H9 (cell line): ENCODE results near the gene MACIR. TPM values are rescaled to one million over a fixed set of nuclear protein-coding genes. Genes with fewer than 3 reads are reported as not detected.

Source experiments
- DNase-seq: peaks from one replicate; pipeline ENCODE4 v3.0.0-alpha.2; 2017
- H2AFZ ChIP-seq: one replicate; pipeline ENCODE4 v1.6.1; 2013; ENCODE audit warnings: mild to moderate bottlenecking, low read length, control low read depth, moderate library complexity
- H2AK5ac ChIP-seq: 2 replicates; pipeline ENCODE4 v1.6.1; 2013; ENCODE audit warnings: low read length, control low read depth, mixed read lengths; ENCODE audit not compliant: insufficient read length
- H2BK120ac ChIP-seq: one replicate; pipeline ENCODE4 v1.6.1; 2013; ENCODE audit warnings: low read depth, mild to moderate bottlenecking, low read length, control low read depth, inconsistent platforms; ENCODE audit not compliant: poor library complexity, severe bottlenecking
- H2BK12ac ChIP-seq: 2 replicates; pipeline ENCODE4 v1.6.1; 2013; ENCODE audit warnings: low read length, control low read depth, mixed read lengths, low read depth; ENCODE audit not compliant: insufficient read length
- H2BK15ac ChIP-seq: 2 replicates; pipeline ENCODE4 v1.6.1; 2013; ENCODE audit warnings: low read depth, low read length, control low read depth
- H2BK20ac ChIP-seq: one replicate; pipeline ENCODE4 v1.6.1; 2013; ENCODE audit warnings: low read depth, mild to moderate bottlenecking, low read length, control low read depth, inconsistent platforms; ENCODE audit not compliant: poor library complexity, severe bottlenecking
- H2BK5ac ChIP-seq: 2 replicates; pipeline ENCODE4 v1.6.1; 2013; ENCODE audit warnings: low read length, control low read depth, mixed read lengths; ENCODE audit not compliant: insufficient read length
- H3K14ac ChIP-seq: 2 replicates; pipeline ENCODE4 v1.6.1; 2013; ENCODE audit warnings: low read length, control low read depth; ENCODE audit not compliant: insufficient read depth
- H3K18ac ChIP-seq: 2 replicates; pipeline ENCODE4 v1.6.1; 2013; ENCODE audit warnings: low read depth, mild to moderate bottlenecking, mixed read lengths, low read length, control low read depth; ENCODE audit not compliant: insufficient read length
- H3K23ac ChIP-seq: 2 replicates; pipeline ENCODE4 v1.6.1; 2013; ENCODE audit warnings: low read length, control low read depth, mixed read lengths, low read depth; ENCODE audit not compliant: insufficient read length
- H3K23me2 ChIP-seq: 2 replicates; pipeline ENCODE4 v1.6.1; 2013; ENCODE audit warnings: low read depth, mild to moderate bottlenecking, mixed read lengths, low read length, control low read depth; ENCODE audit not compliant: insufficient read length, poor library complexity, severe bottlenecking
- H3K27ac ChIP-seq: 2 replicates; pipeline ENCODE4 v1.5.1; 2013; ENCODE audit warnings: low read length, control low read depth, mixed read lengths, low read depth; ENCODE audit not compliant: insufficient read length
- H3K27me3 ChIP-seq: 2 replicates; pipeline ENCODE4 v1.6.1; 2013; ENCODE audit warnings: low read length, control low read depth, inconsistent platforms; ENCODE audit not compliant: insufficient read depth
- H3K4ac ChIP-seq: 2 replicates; pipeline ENCODE4 v1.6.1; 2013; ENCODE audit warnings: low read depth, mild to moderate bottlenecking, control low read depth, inconsistent platforms, low read length, moderate library complexity
- H3K4me1 ChIP-seq: 2 replicates; pipeline ENCODE4 v1.6.1; 2013; ENCODE audit warnings: low read length, control low read depth, inconsistent platforms; ENCODE audit not compliant: insufficient read depth
- H3K4me2 ChIP-seq: 2 replicates; pipeline ENCODE4 v1.6.1; 2013; ENCODE audit warnings: low read length, control low read depth, mixed read lengths; ENCODE audit not compliant: insufficient read length, insufficient read depth
- H3K56ac ChIP-seq: 2 replicates; pipeline ENCODE4 v1.6.1; 2013; ENCODE audit warnings: low read depth, mild to moderate bottlenecking, mixed read lengths, low read length, control low read depth; ENCODE audit not compliant: insufficient read length
- H3K79me1 ChIP-seq: 2 replicates; pipeline ENCODE4 v1.6.1; 2013; ENCODE audit warnings: low read depth, mild to moderate bottlenecking, moderate library complexity, low read length, control low read depth, inconsistent platforms; ENCODE audit not compliant: insufficient read depth, poor library complexity, severe bottlenecking
- H3K79me2 ChIP-seq: 2 replicates; pipeline ENCODE4 v1.6.1; 2013; ENCODE audit warnings: low read length, control low read depth, inconsistent platforms; ENCODE audit not compliant: insufficient read depth
- H3K9ac ChIP-seq: 2 replicates; pipeline ENCODE4 v1.6.1; 2013; ENCODE audit warnings: low read length, control low read depth, mixed read lengths; ENCODE audit not compliant: insufficient read length; ENCODE audit errors: extremely low read depth
- H3K9me3 ChIP-seq: one replicate; pipeline ENCODE4 v1.6.1; 2013; ENCODE audit warnings: low read depth, low read length, inconsistent platforms; ENCODE audit not compliant: control insufficient read depth
- H3T11ph ChIP-seq: one replicate; pipeline ENCODE4 v1.6.1; 2013; ENCODE audit warnings: mild to moderate bottlenecking, low read length, control low read depth, inconsistent platforms
- H4K20me1 ChIP-seq: one replicate; pipeline ENCODE4 v1.6.1; 2013; ENCODE audit not compliant: control insufficient read depth, insufficient read length, insufficient read depth
- H4K5ac ChIP-seq: 2 replicates; pipeline ENCODE4 v1.6.1; 2013; ENCODE audit warnings: low read depth, mild to moderate bottlenecking, mixed read lengths, low read length, control low read depth; ENCODE audit not compliant: insufficient read length
- H4K8ac ChIP-seq: replicated peaks from 2 replicates; pipeline ENCODE4 v1.6.1; 2013; ENCODE audit warnings: low read length, control low read depth, mixed read lengths, low read depth; ENCODE audit not compliant: insufficient read length
- H4K91ac ChIP-seq: 2 replicates; pipeline ENCODE4 v1.6.1; 2013; ENCODE audit warnings: low read depth, mild to moderate bottlenecking, moderate library complexity, mixed read lengths, low read length, control low read depth; ENCODE audit not compliant: insufficient read length
- H3K27ac Mint-ChIP-seq, 3 experiments: 2 replicates in 2 of 3; 3 replicates in 1 of 3; pipeline ENCODE4 v1.8.0; 2020 to 2021; ENCODE audit warnings: mixed read lengths in 3 of 3, mild to moderate bottlenecking in 1 of 3, moderate library complexity in 1 of 3
- H3K27me3 Mint-ChIP-seq: 2 replicates; pipeline ENCODE4 v1.8.0; 2021; ENCODE audit warnings: low read depth, mild to moderate bottlenecking, moderate library complexity, mixed read lengths
- H3K36me3 Mint-ChIP-seq, 3 experiments: 2 replicates in 2 of 3; 3 replicates in 1 of 3; pipeline ENCODE4 v1.8.0; 2020 to 2021; ENCODE audit warnings: low read depth in 3 of 3, mixed read lengths in 3 of 3; ENCODE audit not compliant: insufficient read depth in 1 of 3
- H3K4me1 Mint-ChIP-seq, 2 experiments: 2 replicates each; pipeline ENCODE4 v1.8.0; 2020; ENCODE audit warnings: mixed read lengths in 2 of 2
- H3K4me3 Mint-ChIP-seq, 2 experiments: 2 replicates in 1 of 2; 3 replicates in 1 of 2; pipeline ENCODE4 v1.8.0; 2020 to 2021; ENCODE audit warnings: mild to moderate bottlenecking in 2 of 2, mixed read lengths in 2 of 2, moderate library complexity in 1 of 2
- H3K9me3 Mint-ChIP-seq, 2 experiments: 2 replicates in 1 of 2; 3 replicates in 1 of 2; pipeline ENCODE4 v1.8.0; 2020; ENCODE audit warnings: mild to moderate bottlenecking in 2 of 2, mixed read lengths in 2 of 2, moderate library complexity in 1 of 2
- WGBS: extraction: QIAGEN DNeasy Blood & Tissue Kit; methylation state at CpG from one replicate; pipeline ENCODE4 v1.1.7; 2013; ENCODE audit warnings: missing lambda C conversion rate, low lambda C conversion rate, mixed read lengths; ENCODE audit not compliant: insufficient read length; ENCODE audit errors: extremely low coverage; 5-methylcytosine and 5-hydroxymethylcytosine counted together
- total RNA-seq: library from RNA; stranded (reverse); gene quantifications from 2 replicates; pipeline ENCODE4 v1.2.1, GENCODE V29; 2021
- TF ChIP-seq, protein P1 (sequence below): fragments of 200-600 bp; sonication (generic); conservative IDR thresholded peaks from 3 replicates; pipeline ENCODE4 v1.8.0; 2021; ENCODE audit warnings: antibody characterized with exemption, mild to moderate bottlenecking

MACIR gene
- total RNA-seq, 1 experiment from 2014 or later = 11.7 TPM

DNA sequence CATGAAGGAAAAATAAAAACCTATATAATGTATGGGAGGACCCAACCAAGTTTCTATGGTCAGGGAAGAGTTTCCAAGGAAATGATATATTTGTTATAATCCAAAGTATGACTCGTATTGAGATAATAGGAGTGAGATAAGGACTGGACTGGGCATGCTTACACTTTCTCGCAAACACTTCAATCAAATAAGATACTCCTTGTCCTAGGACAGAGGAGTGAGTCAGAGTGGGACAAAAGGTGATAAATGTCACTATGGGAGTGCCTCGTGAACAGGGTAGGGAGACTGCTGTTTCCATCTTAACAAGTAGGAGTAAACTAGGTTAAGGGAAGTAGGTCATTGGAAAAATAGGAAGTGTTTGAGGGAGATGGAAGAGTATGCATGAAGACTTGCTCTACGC is 47.2 kb downstream of the MACIR start:
- H3K23me2 ChIP-seq = no peaks in the 10 kb centered on the region
- no peak overlapping the region for H4K91ac ChIP-seq
- H3K9me3 ChIP-seq = no peaks in the 10 kb centered on the region
- H3K27ac ChIP-seq = no peak overlapping the region
- H3K4me1 ChIP-seq = no peaks in the 10 kb centered on the region
- no peak overlapping the region for H3K27ac Mint-ChIP-seq
- H3K36me3 Mint-ChIP-seq = no peaks in the 10 kb centered on the region
- no peak overlapping the region for H2BK20ac ChIP-seq
- H3K27me3 ChIP-seq = no peaks in the 10 kb centered on the region
- no peak overlapping the region for H3K4me3 Mint-ChIP-seq
- DNase-seq = no peak
- H3K79me2 ChIP-seq = no peaks in the 10 kb centered on the region
- no CpG with 5 or more reads among the region's 4 CpGs for WGBS
- no peak overlapping the region for H3K23ac ChIP-seq
- H3K79me1 ChIP-seq = no peaks in the 10 kb centered on the region
- H3T11ph ChIP-seq = no peak overlapping the region
- H3K14ac ChIP-seq = no peak overlapping the region
- H4K8ac ChIP-seq = no peak overlapping the region
- H3K18ac ChIP-seq = no peak overlapping the region
- no peak overlapping the region for H2AK5ac ChIP-seq
- no peaks in the 10 kb centered on the region for H3K27me3 Mint-ChIP-seq
- no peak overlapping the region for H3K56ac ChIP-seq
- no peak overlapping the region for H2BK5ac ChIP-seq
- peak overlapping the region; percentile 36 for H4K5ac ChIP-seq
- no peak overlapping the region for H2BK120ac ChIP-seq
- no peak overlapping the region for H2BK15ac ChIP-seq
- no peak overlapping the region for H3K4ac ChIP-seq
- H2BK12ac ChIP-seq = no peak overlapping the region
- H4K20me1 ChIP-seq = no peaks in the 10 kb centered on the region
- TF ChIP-seq, protein P1, sequence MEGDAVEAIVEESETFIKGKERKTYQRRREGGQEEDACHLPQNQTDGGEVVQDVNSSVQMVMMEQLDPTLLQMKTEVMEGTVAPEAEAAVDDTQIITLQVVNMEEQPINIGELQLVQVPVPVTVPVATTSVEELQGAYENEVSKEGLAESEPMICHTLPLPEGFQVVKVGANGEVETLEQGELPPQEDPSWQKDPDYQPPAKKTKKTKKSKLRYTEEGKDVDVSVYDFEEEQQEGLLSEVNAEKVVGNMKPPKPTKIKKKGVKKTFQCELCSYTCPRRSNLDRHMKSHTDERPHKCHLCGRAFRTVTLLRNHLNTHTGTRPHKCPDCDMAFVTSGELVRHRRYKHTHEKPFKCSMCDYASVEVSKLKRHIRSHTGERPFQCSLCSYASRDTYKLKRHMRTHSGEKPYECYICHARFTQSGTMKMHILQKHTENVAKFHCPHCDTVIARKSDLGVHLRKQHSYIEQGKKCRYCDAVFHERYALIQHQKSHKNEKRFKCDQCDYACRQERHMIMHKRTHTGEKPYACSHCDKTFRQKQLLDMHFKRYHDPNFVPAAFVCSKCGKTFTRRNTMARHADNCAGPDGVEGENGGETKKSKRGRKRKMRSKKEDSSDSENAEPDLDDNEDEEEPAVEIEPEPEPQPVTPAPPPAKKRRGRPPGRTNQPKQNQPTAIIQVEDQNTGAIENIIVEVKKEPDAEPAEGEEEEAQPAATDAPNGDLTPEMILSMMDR = no peak
- no peaks in the 10 kb centered on the region for H3K4me1 Mint-ChIP-seq
- no peak overlapping the region for H2AFZ ChIP-seq
- H3K4me2 ChIP-seq = no peak overlapping the region
- H3K9ac ChIP-seq = no peak overlapping the region
- H3K9me3 Mint-ChIP-seq = no peaks in the 10 kb centered on the region
